ENCODE data around the gene ADGRB3. TPM values are rescaled to one million over a fixed set of nuclear protein-coding genes. Genes with fewer than 3 reads are reported as not detected.

ADGRB3 gene
- total and polyA plus RNA-seq, 12 donors: 0.47 to 2.1 (median 0.85) TPM

GRCh38 chr6:69378326-69378725, 743.2 kb downstream of the ADGRB3 start:
- TF ChIP-seq CTCF (IDR thresholded peaks at IDR 0.05): no peak
- Histone ChIP-seq H3K4me1 (no peaks in the 10 kb centered on the region), H3K36me3 (no peaks in the 10 kb centered on the region), H3K27me3 (no peaks in the 10 kb centered on the region), H3K27ac (no peak overlapping the region), H3K4me3 (no peak overlapping the region), H3K9me3 (no peaks in the 10 kb centered on the region)
- DNase-seq (no peak), ATAC-seq (no peak)
- 29 to 35% methylated on average over 1 of the region's 1 CpG for WGBS, 2 donors
- intact Hi-C loops (cut with DNase I): loop anchor here in 1 of 10 donors (10.0 kb wide), 1 partner anchor 404 kb away; no protein-coding TSS in a partner anchor

- H3K36me3 ChIP-seq: no peaks in the 10 kb centered on the region
- intact Hi-C loops (cut with DNase I): loop anchor here in 1 of 10 donors (10.0 kb wide), 1 partner anchor 405 kb away; no protein-coding TSS in a partner anchor
- H3K4me1 ChIP-seq: no peaks in the 10 kb centered on the region
- H3K9me3 ChIP-seq: no peaks in the 10 kb centered on the region
- no peak overlapping the region for H3K27ac ChIP-seq
- ATAC-seq (peak in 5 of 8 donors; percentile 53 to 92 (median 76)), DNase-seq (peak in 1 of 2 donors; percentile 7)
- H3K27me3 ChIP-seq: no peaks in the 10 kb centered on the region
- no peak for TF ChIP-seq CTCF (IDR thresholded peaks at IDR 0.05)
- 45 to 57% methylated on average over 3 of the region's 3 CpGs for WGBS, 2 donors
- no peak overlapping the region for H3K4me3 ChIP-seq
Observed at GRCh38 chr6:69379518-69379917, 744.4 kb downstream of the ADGRB3 start.

- H3K27ac ChIP-seq: no peak overlapping the region
- no peak for TF ChIP-seq CTCF (IDR thresholded peaks at IDR 0.05)
- DNase-seq: no peak
- no peaks in the 10 kb centered on the region for H3K36me3 ChIP-seq
- intact Hi-C loops (cut with DNase I): no loop called here
- no peak overlapping the region for H3K4me3 ChIP-seq
- 82 to 89% methylated on average over 3 of the region's 3 CpGs for WGBS, 2 donors
- H3K27me3 ChIP-seq: no peaks in the 10 kb centered on the region
- H3K4me1 ChIP-seq: no peaks in the 10 kb centered on the region
- no peak for ATAC-seq
- no peaks in the 10 kb centered on the region for H3K9me3 ChIP-seq
Observed at GRCh38 chr6:69383627-69384026, 748.5 kb downstream of the ADGRB3 start.

GRCh38 chr6:69386426-69386825, 751.3 kb downstream of the ADGRB3 start:
- intact Hi-C loops (cut with DNase I): no loop called here
- H3K36me3 ChIP-seq: no peaks in the 10 kb centered on the region
- no peak for TF ChIP-seq CTCF (IDR thresholded peaks at IDR 0.05)
- no peak overlapping the region for H3K4me3 ChIP-seq
- WGBS, 2 donors: 73 to 74% methylated on average over 5 of the region's 5 CpGs
- H3K9me3 ChIP-seq: no peaks in the 10 kb centered on the region
- DNase-seq (no peak), ATAC-seq (no peak)
- no peaks in the 10 kb centered on the region for H3K27me3 ChIP-seq
- no peak overlapping the region for H3K27ac ChIP-seq
- no peaks in the 10 kb centered on the region for H3K4me1 ChIP-seq

Data from heart right ventricle (tissue), 16 donors.